RCC 7860 (cell line): ENCODE measurements around the gene ASIP.
"Not testable (repeated sequence)": the region's sequence is repeated elsewhere in the genome, so short reads cannot be mapped to it uniquely, and the experiment has no call there.

ENCODE experiments used
- DNase-seq: peaks from one replicate; pipeline ENCODE4 v3.0.0-alpha.2; 2015; ENCODE audit warnings: low spot score
- FAIRE-seq: peaks from 2 replicates; lab custom pipeline; 2012; peaks lifted over from hg19 to GRCh38; lab: Jason Lieb, UNC

ASIP gene

DNA sequence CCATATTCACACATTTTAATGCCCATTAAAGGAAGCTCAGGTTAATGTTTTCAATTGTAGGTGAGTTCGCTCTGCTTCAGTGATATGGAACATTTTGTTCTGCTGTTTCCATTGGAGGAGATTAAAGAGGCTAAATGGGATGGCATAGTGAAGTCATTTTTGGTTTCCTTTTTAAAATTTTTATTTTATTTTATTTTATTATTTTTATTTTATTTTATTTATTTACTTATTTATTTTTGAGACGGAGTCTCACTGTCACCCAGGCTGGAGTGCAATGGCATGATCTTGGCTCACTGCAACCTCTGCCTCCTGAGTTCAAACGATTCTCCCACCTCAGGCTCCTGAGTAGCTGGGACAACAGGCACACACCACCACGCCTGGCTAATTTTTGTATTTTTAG is 792 bp downstream of the ASIP start:
- FAIRE-seq, DNase-seq: not testable (repeated sequence)

DNA sequence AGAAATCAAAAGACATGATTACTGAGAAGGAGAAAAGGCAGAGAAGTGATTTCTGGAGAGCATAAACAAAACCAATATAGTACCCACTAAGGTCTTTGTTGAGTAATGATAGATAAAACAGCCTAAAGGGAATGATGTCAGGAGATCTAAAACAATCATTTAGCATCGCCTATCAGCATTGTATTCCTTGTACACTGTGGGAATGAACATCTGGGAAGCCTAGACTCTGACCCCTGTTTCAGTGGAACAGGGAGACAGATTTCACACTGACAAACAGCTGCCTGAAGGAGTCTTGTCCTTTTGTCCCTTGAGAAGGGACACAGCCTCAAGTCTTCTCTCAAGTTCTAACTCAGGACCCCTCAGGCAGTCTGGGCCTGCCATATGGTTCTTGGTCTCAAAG is 1.7 kb downstream of the ASIP start:
- FAIRE-seq (no peak), DNase-seq (no peak)

DNA sequence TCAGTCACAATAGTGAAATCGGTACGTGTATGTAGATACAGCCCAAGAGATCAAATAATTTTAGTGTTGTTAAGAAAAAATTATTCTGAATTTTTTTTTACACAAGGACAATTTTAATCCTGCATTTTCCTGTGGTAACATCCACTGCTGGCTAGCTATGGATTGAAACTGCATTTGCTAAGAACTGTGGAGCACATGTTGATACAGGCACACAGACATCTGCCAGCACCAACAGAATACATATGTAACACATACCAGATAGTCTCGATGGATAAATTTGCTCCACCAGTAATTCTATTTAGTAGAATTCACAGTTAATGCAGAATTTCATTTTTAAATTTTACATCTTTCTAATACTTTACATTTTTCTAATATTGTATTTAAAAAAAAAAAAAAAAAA is 2.2 kb downstream of the ASIP start:
- DNase-seq (no peak), FAIRE-seq (no peak)

DNA sequence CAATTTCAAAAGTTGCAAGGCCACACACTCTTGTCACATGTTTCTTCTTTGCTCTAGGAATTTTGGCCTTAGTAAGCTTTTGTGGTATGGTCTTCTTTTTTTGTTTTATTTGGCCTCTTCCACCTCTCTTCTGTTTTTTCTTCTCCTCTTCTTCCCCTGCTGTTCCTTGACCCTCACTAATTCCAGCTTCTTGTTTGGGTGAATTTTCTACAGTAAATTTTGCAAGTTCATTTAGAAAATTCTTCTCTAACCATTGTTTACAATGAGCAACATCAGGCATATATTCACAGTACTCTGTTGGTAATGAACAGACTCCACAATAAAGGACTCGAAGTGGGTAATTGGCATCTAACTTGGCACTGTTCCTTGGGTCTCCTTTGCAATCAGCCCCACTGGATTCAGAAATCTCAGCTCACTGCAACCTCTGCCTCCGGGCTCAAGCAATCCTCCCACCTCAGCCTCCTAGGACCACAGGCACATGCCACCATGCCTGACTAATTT is 5.0 kb downstream of the ASIP start:
- no peak for DNase-seq
- FAIRE-seq = no peak

DNA sequence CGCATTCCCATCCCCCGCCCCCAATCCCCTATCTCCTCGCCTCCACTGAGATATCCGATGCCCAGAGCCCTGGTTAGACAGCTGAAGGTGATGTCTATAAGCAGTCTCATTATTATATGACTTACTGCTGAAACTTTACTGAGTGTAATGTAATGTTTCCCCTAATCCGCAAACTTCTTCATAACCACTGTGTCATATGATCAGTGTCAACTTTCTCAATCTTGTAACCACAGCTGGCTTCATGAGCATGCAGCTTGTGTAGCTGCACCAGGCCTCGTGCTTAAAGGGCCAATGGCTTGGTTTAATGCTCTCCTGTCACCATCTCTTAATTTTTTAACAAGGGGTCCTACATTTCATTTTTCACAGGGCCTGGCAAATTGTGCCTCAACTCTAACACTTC is 8.1 kb downstream of the ASIP start:
- FAIRE-seq = no peak
- DNase-seq = no peak

DNA sequence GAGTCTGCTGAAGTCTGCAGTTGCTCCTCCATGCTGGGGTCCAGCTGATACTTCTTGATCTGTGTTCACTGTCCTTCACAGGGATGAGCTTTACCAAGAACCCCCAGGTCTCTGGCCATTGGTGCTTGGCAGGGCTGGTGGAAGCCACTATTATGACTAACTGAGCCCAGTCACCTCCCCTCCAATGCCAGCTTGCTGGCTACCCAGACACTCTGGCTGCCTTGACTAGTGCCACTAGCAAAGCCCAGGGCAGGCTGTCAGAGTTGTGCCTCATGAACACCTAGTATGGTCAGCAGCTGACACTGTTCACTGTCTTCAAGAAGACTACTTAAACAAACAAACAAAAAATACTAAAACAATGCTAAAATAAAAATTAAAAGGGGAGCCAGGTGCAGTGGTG is 8.8 kb downstream of the ASIP start:
- DNase-seq (no peak), FAIRE-seq (no peak)

DNA sequence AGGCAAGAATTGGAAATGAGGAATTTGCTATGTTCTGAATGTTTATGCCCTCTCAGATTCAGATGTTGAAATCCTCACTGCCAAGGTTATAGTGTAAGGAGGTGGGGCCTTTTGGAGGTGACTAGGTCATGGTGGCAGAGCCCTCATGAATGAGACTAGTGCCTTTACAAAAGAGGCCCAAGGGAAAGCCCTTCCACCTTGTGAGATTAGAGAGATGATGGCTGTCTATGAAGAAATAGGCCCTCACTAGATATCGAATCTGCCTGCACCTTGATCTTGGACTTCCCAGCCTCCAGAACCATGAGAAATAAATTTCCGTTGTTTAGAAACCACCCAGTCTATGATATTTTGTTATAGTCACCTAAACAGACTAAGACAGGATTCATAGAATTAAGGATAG is 10.4 kb downstream of the ASIP start:
- DNase-seq = no peak
- no peak for FAIRE-seq

DNA sequence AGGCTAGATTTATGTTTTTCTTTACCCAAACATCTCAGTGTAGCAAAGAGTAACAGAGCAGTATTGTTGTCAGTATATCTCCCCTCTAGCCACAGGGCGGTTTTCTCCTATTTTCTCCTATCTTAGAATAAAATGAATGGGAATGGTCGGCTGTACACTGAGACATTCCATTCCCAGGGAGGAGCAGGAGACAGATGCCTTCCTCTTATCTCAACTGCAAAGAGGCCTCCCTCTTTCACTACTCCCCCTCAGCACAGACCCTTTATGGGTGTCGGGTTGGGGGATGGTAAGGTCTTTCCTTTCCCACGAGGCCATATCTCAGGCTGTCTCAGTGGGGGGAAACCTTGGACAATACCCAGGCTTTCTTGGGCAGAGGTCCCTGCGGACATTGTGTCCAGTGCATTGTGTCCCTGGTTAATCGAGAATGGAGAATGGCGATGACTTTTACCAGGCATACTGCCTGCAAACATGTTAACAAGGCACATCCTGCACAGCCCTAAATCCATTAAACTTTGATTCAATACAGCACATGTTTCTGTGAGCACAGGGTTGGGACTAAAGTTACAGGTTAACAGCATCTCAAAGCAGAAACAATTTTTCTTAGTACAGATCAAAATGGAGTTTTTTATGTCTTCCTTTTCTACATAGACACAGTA is 11.3 kb downstream of the ASIP start:
- not testable (repeated sequence) for DNase-seq, FAIRE-seq

DNA sequence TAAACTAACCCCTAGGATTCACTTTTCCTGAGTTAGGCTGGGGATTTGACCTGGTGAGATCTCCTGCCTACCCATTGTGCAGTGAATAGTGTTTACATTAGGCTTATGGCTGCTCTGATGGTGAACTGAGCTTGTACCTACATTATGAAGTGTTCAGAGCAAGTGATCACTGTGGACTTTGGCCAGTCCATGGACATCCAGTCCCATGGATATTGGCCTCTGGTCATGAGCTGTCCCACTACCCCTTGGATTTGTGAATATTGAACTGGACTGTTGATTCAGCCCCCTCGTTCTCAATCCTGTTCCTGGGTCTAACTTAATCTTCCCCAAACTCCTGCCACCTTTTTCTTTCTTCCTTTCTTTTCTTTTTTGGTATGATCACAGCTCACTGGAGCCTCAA is 13.8 kb downstream of the ASIP start:
- DNase-seq (no peak), FAIRE-seq (no peak)

DNA sequence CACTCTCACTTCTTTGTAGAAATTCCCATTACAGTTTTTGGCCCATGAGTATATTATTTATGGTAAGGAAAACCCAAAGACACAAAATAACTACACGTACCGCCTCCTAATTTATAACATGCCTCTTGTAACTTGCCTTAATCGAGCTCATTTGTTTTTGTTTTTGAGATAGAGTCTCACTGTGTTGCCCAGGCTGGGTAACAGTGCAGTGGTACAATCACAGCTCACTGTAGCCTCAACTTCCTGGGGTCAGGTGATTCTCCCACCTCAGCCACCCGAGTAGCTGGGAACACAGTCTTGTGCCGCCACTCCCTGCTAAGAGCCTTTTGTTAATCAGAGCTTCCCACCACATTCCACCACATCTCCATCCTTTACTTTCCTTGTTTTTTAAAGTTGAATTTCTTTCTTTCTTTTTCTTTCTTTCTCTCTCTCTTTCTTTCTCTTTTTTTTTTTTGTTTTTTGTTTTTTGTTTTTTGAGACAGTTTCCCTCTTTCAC is 15.5 kb downstream of the ASIP start:
- FAIRE-seq = no peak

DNA sequence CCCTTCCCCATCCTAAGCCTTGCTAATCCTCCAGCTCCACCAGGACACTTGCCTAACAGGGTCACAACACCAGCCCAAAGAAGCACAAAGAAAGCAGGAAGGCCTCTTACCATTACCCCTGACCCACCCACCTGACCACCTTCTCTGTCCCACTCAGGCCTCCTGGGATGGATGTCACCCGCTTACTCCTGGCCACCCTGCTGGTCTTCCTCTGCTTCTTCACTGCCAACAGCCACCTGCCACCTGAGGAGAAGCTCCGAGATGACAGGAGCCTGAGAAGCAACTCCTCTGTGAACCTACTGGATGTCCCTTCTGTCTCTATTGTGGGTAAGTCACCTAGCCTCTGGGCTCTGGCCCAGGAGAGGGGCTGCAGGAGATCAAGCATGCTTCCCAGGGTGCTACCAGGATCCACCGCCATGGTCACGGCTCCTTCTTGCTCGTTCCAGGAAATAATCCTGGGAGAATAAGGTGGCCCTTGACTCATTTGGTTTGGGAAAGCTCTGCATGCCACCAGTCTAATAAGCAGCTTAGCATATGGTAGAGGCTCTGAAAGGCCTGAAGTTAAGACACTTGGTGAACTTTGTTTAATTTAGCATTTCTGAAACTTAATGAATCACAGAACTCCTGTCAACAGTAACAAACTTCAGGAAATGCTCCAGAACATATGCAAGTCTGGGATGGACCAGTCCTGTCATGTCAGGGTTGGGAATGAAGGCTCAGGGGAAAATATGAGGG is 19.2 kb downstream of the ASIP start:
- FAIRE-seq (no peak), DNase-seq (no peak)

More for the DNA sequence above, 15.5 kb downstream of the ASIP start:
- DNase-seq = no peak

DNA sequence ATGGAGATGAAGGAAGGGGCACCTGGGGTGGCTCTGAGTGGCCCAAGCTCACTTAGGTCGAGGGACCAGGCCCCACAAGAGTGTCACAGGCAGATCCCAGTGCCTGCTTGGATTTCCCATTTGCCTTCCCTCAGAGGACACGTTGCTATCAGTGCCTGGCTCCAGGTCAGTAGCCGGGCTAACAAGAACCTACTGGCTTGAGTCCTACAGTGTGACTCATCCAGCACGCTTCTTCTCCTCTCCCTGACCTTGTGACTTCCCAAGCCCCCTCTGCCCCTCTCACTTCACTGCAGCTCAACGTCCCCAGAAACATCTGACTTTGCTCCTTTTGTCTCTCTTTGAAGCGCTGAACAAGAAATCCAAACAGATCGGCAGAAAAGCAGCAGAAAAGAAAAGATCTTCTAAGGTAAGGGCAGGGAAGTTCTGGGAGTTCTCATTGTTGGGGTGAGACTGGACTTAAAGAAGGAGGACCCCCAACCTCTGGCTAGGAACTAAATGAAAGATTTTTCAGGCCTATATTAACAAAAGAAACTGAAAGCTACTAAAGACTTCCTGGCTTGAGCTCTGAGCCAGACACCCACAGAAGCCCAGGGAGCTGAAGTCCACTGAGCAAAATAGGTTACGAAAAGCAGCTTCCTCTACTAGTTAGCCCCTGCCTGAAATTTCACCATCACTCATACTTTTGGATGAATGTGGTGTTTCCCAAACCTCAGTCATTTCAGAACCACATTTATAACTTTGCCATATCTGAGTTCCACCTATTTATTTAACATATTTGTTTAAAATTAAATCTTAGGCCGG is 21.5 kb downstream of the ASIP start:
- no peak for FAIRE-seq
- no peak for DNase-seq

DNA sequence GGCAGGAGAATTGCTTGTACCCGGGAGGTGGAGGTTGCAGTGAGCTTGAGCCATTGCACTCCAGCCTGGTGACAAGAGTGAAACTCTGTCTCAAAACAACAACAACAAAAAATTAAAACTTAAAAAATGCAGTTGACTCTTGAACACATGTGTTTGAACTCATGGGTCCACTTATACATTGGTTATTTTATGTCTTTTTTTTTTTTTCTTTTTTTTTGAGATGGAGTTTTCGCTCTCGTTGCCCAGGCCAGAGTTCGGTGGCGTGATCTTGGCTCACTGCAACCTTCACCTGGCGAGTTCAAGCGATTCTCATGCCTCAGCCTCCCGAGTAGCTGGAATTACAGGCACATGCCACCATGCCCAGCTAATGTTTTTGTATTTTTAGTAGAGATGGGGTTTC is 22.2 kb downstream of the ASIP start:
- not testable (repeated sequence) for FAIRE-seq, DNase-seq

DNA sequence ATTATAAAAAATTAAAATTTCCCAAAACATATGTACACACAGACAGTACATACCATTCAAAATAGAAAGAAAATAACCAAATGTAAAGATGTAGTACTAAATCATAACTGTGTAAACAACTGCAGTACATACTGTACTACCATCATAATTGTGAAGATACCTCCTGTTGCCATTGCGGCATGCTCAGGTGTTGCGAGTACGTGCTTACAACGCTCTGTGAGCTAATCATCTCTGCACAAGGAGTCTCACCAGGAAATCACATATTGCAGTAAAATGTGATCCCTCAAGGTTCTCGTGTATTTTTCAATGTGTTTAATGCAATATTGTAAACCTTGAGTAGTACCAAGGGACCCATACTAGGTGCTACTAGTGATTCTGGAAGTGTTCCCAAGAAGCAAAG is 22.9 kb downstream of the ASIP start:
- FAIRE-seq (no peak), DNase-seq (no peak)

DNA sequence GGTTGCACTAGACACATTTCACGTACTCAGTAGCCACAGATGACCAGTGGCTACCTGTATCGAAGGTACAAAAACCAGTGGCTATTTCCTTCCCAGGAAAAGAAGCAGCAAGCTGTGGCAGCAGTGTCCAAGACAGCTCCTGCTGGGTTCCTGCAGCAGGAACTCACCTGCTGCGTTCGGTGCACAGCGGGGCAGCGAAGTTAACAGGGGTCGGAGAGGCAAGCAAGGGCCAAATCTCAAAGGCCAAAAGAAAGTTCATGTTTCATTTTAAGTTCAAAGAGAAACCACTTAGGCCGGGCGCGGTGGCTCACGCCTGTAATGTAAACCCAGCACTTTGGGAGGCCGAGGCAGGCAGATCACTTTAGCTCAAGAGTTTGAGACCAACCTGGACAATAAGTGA is 26.9 kb downstream of the ASIP start:
- DNase-seq (no peak), FAIRE-seq (no peak)

DNA sequence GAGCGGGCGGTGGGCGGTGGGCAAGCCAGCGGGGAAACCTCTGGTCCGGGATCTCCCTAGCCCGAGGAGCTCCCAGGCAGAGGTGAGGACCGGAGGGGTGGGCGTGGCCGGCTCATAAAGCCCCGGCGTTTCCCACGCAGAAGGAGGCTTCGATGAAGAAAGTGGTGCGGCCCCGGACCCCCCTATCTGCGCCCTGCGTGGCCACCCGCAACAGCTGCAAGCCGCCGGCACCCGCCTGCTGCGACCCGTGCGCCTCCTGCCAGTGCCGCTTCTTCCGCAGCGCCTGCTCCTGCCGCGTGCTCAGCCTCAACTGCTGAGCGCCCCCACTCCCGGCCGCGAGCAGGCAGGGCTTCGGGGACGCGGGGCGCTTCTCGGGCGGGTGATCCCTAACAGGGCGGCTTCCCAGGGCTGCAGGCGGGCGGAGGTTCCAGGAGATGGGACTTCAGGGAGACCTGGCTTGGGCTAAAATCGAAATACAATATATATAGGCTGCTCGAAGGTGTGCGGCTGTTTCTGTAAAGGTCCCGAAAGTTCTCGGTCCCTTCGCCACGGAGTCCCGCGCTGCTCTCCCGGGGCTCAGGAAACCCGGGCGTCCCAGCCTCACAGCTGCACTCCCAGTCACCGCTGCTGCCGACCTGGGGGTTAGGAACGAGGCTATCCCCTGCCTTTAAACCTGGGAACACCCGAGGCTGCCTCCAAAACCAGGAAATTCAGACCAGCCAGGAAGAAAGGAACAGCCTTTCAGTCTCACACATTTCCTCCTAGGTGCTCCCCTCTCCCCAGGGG is 27.8 kb downstream of the ASIP start:
- DNase-seq (no peak), FAIRE-seq (no peak)

DNA sequence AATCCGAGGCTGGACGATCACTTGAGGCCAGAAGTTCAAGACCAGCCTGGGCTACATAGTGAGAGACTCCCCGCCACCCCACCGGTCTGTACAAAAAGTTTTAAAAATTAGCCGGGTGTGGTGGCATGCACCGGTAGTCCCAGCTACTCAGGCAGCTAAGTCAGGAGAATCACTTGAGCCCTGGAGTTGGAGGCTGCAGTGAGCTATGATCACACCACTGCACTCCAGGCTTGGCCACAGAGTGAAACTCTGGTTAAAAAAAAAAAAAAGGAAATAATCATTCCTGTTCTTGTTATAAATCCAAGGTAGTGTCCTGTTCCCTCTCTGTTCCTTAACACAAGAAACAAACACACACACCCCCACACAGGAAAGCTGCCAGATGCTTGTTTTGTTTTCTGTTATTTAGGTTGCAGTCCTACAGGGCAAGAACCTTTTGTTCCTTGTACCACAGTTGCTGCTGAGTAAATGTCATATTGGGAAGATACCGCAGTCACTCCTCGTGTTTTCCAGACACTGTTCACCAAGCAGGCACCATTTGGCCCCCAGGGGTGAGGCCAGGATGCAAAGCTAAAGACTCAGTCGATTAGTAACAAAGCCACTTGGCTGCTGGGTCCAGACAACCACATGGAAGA is 28.9 kb downstream of the ASIP start:
- DNase-seq = no peak

DNA sequence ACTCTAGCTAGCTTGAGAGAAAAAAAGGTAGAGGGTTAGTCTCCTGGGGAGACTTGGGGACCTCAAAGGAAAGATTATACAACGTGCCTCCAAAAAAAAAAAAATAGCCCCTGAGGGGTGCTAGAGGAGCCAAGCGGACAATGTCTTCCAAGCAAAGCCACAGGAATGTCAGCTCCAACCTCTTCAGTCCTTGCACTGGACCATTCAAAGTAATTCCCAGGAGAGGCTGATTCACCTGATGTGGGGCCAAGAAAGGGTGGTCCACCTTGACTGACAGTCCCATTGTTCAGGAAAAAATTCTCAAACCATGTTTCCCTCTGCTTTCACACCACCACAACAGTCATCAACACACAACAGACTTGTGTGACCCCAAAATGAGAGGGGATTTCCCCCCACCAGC is 30.7 kb downstream of the ASIP start:
- no peak for DNase-seq
- FAIRE-seq = no peak

More for the DNA sequence above, 28.9 kb downstream of the ASIP start:
- FAIRE-seq = no peak

DNA sequence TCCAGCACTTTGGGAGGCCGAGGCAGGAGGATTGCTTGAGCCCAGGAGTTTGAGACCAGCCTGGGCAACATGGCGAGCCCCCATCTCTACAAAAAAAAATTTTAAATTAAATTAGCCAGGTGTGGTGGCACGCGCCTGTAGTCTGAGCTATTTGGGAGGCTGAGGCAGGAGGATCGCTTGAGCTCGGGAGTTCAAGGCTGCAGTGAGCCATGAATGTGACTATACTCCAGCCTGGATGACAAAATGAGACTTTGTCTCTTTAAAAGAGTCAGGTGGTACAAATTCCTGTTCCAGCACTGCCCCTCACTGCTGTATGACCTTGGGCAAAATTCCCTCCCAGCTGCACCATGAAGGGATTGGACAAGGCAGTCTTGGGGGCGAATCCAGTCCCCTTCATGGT is 33.5 kb downstream of the ASIP start:
- FAIRE-seq = no peak
- DNase-seq = no peak

DNA sequence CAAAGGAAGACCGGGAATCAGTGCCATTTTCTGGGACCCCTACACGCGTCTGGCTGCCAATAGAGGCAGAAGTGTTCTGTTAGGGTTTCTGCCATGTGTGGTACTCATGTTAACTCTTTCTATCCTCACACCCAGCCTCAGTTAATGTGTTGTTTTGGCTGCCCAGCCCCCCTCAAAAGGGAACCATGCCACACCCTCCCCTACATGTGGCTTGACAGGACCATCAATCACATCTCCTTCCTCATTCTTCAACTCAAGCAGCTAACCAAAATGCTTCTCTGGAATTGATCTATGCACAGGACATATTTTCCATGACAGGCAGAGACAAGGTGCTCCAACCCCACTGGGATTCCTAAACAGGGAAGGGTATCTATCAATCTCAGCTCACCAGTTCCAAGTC is 40.0 kb downstream of the ASIP start:
- FAIRE-seq (no peak), DNase-seq (no peak)
